GM23338 (cell line): ENCODE measurements around the gene NTRK3. TPM values are rescaled to one million over a fixed set of nuclear protein-coding genes. Genes with fewer than 3 reads are reported as not detected.

Experiments used
- ATAC-seq: fragments of 200-7000 bp; cut with Tn5 transposase; 3 replicates; pipeline ENCODE4 v1.9.1; 2020
- DNase-seq: peaks from one replicate; pipeline ENCODE4 v3.0.0-alpha.2; 2015; ENCODE audit warnings: low spot score
- H2AFZ ChIP-seq: fragments of 200-600 bp; sonication (generic); 2 replicates; pipeline ENCODE4 v1.8.0; 2016; ENCODE audit warnings: antibody characterized with exemption, mild to moderate bottlenecking, moderate library complexity
- H3F3A ChIP-seq: fragments of 200-600 bp; sonication (generic); replicated peaks from 2 replicates; pipeline ENCODE4 v1.8.0; 2017; ENCODE audit warnings: antibody characterized with exemption, mixed run types, low read depth
- H3K27ac ChIP-seq: fragments of 200-600 bp; sonication (generic); 2 replicates; pipeline ENCODE4 v1.6.1; 2016; ENCODE audit warnings: low read depth
- H3K27me3 ChIP-seq: fragments of 200-600 bp; sonication (generic); 2 replicates; pipeline ENCODE4 v1.8.0; 2016; ENCODE audit warnings: mild to moderate bottlenecking, mixed run types, moderate library complexity; ENCODE audit not compliant: insufficient read depth
- H3K36me3 ChIP-seq: fragments of 200-600 bp; sonication (generic); 2 replicates; pipeline ENCODE4 v1.8.0; 2016; ENCODE audit warnings: mild to moderate bottlenecking; ENCODE audit not compliant: insufficient read depth
- H3K4me1 ChIP-seq: fragments of 200-600 bp; sonication (generic); 2 replicates; pipeline ENCODE4 v1.8.0; 2016; ENCODE audit warnings: mild to moderate bottlenecking, moderate library complexity; ENCODE audit not compliant: insufficient read depth
- H3K4me2 ChIP-seq: fragments of 200-600 bp; sonication (generic); 2 replicates; pipeline ENCODE4 v1.7.1; 2017; ENCODE audit warnings: mixed run types
- H3K4me3 ChIP-seq: fragments of 200-600 bp; sonication (generic); 2 replicates; pipeline ENCODE4 v1.6.1; 2016; ENCODE audit warnings: mixed run types
- H3K79me2 ChIP-seq: fragments of 200-600 bp; sonication (generic); replicated peaks from 2 replicates; pipeline ENCODE4 v1.8.0; 2017; ENCODE audit warnings: mild to moderate bottlenecking; ENCODE audit not compliant: insufficient read depth
- H3K9me2 ChIP-seq: fragments of 200-600 bp; sonication (generic); 2 replicates; pipeline ENCODE4 v1.8.0; 2017; ENCODE audit not compliant: insufficient read depth
- H4K20me1 ChIP-seq: fragments of 200-600 bp; sonication (generic); replicated peaks from 2 replicates; pipeline ENCODE4 v1.8.0; 2017; ENCODE audit warnings: mild to moderate bottlenecking; ENCODE audit not compliant: insufficient read depth
- H3K27ac Mint-ChIP-seq: 2 replicates; pipeline ENCODE4 v1.8.0; 2020; ENCODE audit warnings: inconsistent platforms, mild to moderate bottlenecking, moderate library complexity, mixed read lengths
- H3K27me3 Mint-ChIP-seq: 3 replicates; pipeline ENCODE4 v1.8.0; 2022; ENCODE audit warnings: low read depth, mild to moderate bottlenecking, moderate library complexity, mixed read lengths, inconsistent platforms; ENCODE audit not compliant: insufficient read depth, poor library complexity
- H3K36me3 Mint-ChIP-seq: 3 replicates; pipeline ENCODE4 v1.8.0; 2021; ENCODE audit warnings: low read depth, mild to moderate bottlenecking, inconsistent platforms, moderate library complexity, mixed read lengths
- H3K4me1 Mint-ChIP-seq: 3 replicates; pipeline ENCODE4 v1.8.0; 2020; ENCODE audit warnings: mild to moderate bottlenecking, inconsistent platforms, mixed read lengths
- H3K4me3 Mint-ChIP-seq: 3 replicates; pipeline ENCODE4 v1.8.0; 2021; ENCODE audit warnings: moderate library complexity, mild to moderate bottlenecking, inconsistent platforms, mixed read lengths
- H3K9me3 Mint-ChIP-seq: 3 replicates; pipeline ENCODE4 v1.8.0; 2020; ENCODE audit warnings: moderate library complexity, mild to moderate bottlenecking, inconsistent platforms, mixed read lengths
- CTCF ChIP-seq, 2 experiments: fragments of 200-600 bp in 1 of 2; sonication (generic) in 1 of 2; conservative IDR thresholded peaks; 2 replicates each; pipeline versions ENCODE4 v1.5.1 to v1.6.1; 2016 to 2017; ENCODE audit warnings: antibody characterized with exemption in 2 of 2, low read depth in 2 of 2, mild to moderate bottlenecking in 2 of 2, moderate library complexity in 1 of 2
- EZH2 ChIP-seq: fragments of 200-600 bp; sonication (generic); IDR thresholded peaks from one replicate; pipeline ENCODE4 v1.8.0; 2017; ENCODE audit warnings: antibody characterized with exemption, mild to moderate bottlenecking, low read depth; ENCODE audit not compliant: unreplicated experiment
- EZH2phosphoT487 ChIP-seq: fragments of 200-600 bp; sonication (generic); IDR thresholded peaks from one replicate; pipeline ENCODE4 v1.8.1; 2018; ENCODE audit warnings: antibody characterized with exemption; ENCODE audit not compliant: unreplicated experiment
- JUNB ChIP-seq: IDR thresholded peaks from one replicate; pipeline ENCODE4 v1.6.1; 2016; ENCODE audit warnings: antibody characterized with exemption; ENCODE audit not compliant: unreplicated experiment
- NANOG ChIP-seq: IDR thresholded peaks from 2 replicates; pipeline ENCODE4 v1.6.1; 2016; ENCODE audit warnings: antibody characterized with exemption, borderline replicate concordance
- POLR2AphosphoS5 ChIP-seq: IDR thresholded peaks from 2 replicates; pipeline ENCODE4 v1.6.1; 2016; ENCODE audit warnings: antibody characterized with exemption, low read depth
- REST ChIP-seq: IDR thresholded peaks from one replicate; pipeline ENCODE4 v1.6.1; 2018; ENCODE audit warnings: antibody characterized with exemption; ENCODE audit not compliant: unreplicated experiment
- STAT1 ChIP-seq: IDR thresholded peaks from one replicate; pipeline ENCODE4 v1.6.1; 2016; ENCODE audit warnings: antibody characterized with exemption; ENCODE audit not compliant: unreplicated experiment
- ZNF114 ChIP-seq: fragments of 250-450 bp; sonication (Bioruptor Pico); IDR thresholded peaks from 2 replicates; pipeline ENCODE4 v1.5.0; 2020; ENCODE audit warnings: mild to moderate bottlenecking, moderate library complexity
- ZNF462 ChIP-seq: fragments of 250-450 bp; sonication (Bioruptor Pico); IDR thresholded peaks from 2 replicates; pipeline ENCODE4 v1.5.0; 2020; ENCODE audit warnings: mild to moderate bottlenecking, moderate library complexity
- polyA plus RNA-seq: library from polyadenylated mRNA; unstranded; fragments of >200 nt; fragmentation: Nextera tagmentation; extraction: Ambion mirVana; gene quantifications from 2 replicates; pipeline ENCODE4 v1.2.1, GENCODE V29; 2016
- total RNA-seq: library from RNA; depleted of rRNA; stranded (reverse); fragments of >200 nt; shearing (Covaris generic); gene quantifications from 2 replicates; pipeline ENCODE4 v1.2.3, GENCODE V29; 2014

NTRK3 gene
- total and polyA plus RNA-seq, 2 experiments from 2014 or later = 3.1 to 5.3 TPM

- TF ChIP-seq ZNF462 (CRISPR knock-in tag) = no peak
- TF ChIP-seq NANOG = no peak
- no peak for TF ChIP-seq EZH2
- no peak for TF ChIP-seq CTCF (conservative IDR thresholded peaks at IDR 0.05; ENCODE audit: low read depth in 2 of 2)
- TF ChIP-seq STAT1 = no peak
- no peak for TF ChIP-seq ZNF114 (CRISPR knock-in tag)
- no peak for TF ChIP-seq POLR2AphosphoS5
- TF ChIP-seq JUNB = no peak
Measured at GRCh38 chr15:88120026-88120425, 136.5 kb downstream of the NTRK3 start (continued).

GRCh38 chr15:88118741-88119140 is 137.8 kb downstream of the NTRK3 start:
- H3K27me3 Mint-ChIP-seq = peaks cover 2% of the 10 kb centered on the region
- peaks cover 28% of the 10 kb centered on the region for H3K4me1 Mint-ChIP-seq
- H3K36me3 ChIP-seq = no peaks in the 10 kb centered on the region
- H3K27me3 ChIP-seq = no peaks in the 10 kb centered on the region
- peaks cover 20% of the 10 kb centered on the region for H3K4me1 ChIP-seq
- no peak overlapping the region for H3K4me3 Mint-ChIP-seq
- DNase-seq = no peak
- H3K4me2 ChIP-seq = no peak overlapping the region
- no peak for ATAC-seq
- no peaks in the 10 kb centered on the region; the same call in 2 of the 3 replicates for H3K9me3 Mint-ChIP-seq
- H3K9me2 ChIP-seq = peaks cover 6% of the 10 kb centered on the region
- no peaks in the 10 kb centered on the region for H3K36me3 Mint-ChIP-seq
- H3K27ac Mint-ChIP-seq = no peak overlapping the region
- no peaks in the 10 kb centered on the region for H3K79me2 ChIP-seq
- H3F3A ChIP-seq = no peaks in the 10 kb centered on the region
- no peak overlapping the region for H2AFZ ChIP-seq
- no peak overlapping the region for H3K4me3 ChIP-seq
- H4K20me1 ChIP-seq = no peaks in the 10 kb centered on the region
- H3K27ac ChIP-seq = no peak overlapping the region
- TF ChIP-seq EZH2phosphoT487 = no peak
- no peak for TF ChIP-seq CTCF (conservative IDR thresholded peaks at IDR 0.05; ENCODE audit: low read depth in 2 of 2)
- no peak for TF ChIP-seq POLR2AphosphoS5
- TF ChIP-seq REST = no peak
